WTC11 (cell line): Measurements from ENCODE around the gene ANKRD13D. TPM values are rescaled to one million over a fixed set of nuclear protein-coding genes. Genes with fewer than 3 reads are reported as not detected.

Experiments
- ATAC-seq: fragments of 200-7000 bp; cut with Tn5 transposase; 2 replicates; pipeline ENCODE4 v1.10.0; 2021; ENCODE audit warnings: mild to moderate bottlenecking, moderate library complexity
- CTCF ChIA-PET: fragments of 300-600 bp; sonication (Branson Sonifier 250); formaldehyde crosslinking; loops from one replicate; lab custom pipeline; 2021; ENCODE audit warnings: antibody characterized with exemption; lab: Charles Lee
- POLR2A ChIA-PET: fragments of 350-600 bp; sonication (Branson Sonifier 250); formaldehyde crosslinking; loops from one replicate; lab custom pipeline; 2021; ENCODE audit warnings: antibody characterized with exemption; lab: Charles Lee
- DNase-seq: peaks from one replicate; pipeline ENCODE4 v3.0.0; 2021; ENCODE audit warnings: low spot score
- H3K27ac Mint-ChIP-seq: 2 replicates; pipeline ENCODE4 v1.8.0; 2021; ENCODE audit warnings: mixed read lengths
- H3K27me3 Mint-ChIP-seq: 2 replicates; pipeline ENCODE4 v1.8.0; 2021; ENCODE audit warnings: low read depth, mild to moderate bottlenecking, moderate library complexity, mixed read lengths
- H3K36me3 Mint-ChIP-seq: 2 replicates; pipeline ENCODE4 v1.8.0; 2021; ENCODE audit warnings: mixed read lengths
- H3K4me1 Mint-ChIP-seq: 2 replicates; pipeline ENCODE4 v1.8.0; 2022; ENCODE audit warnings: mixed read lengths
- H3K4me3 Mint-ChIP-seq: 2 replicates; pipeline ENCODE4 v1.8.0; 2021; ENCODE audit warnings: mild to moderate bottlenecking, moderate library complexity, mixed read lengths
- H3K9me3 Mint-ChIP-seq: 2 replicates; pipeline ENCODE4 v1.8.0; 2021; ENCODE audit warnings: mixed read lengths
- ATF1 ChIP-seq: sonication (generic); formaldehyde crosslinking; IDR thresholded peaks from 2 replicates; pipeline ENCODE4 v1.8.1; 2023; ENCODE audit warnings: mild to moderate bottlenecking, moderate library complexity, missing genetic modification reagents
- E2F4 ChIP-seq: sonication (generic); formaldehyde crosslinking; IDR thresholded peaks from 2 replicates; pipeline ENCODE4 v1.8.1; 2022; ENCODE audit warnings: low read depth, mild to moderate bottlenecking, moderate library complexity, missing genetic modification reagents, borderline replicate concordance
- FOXJ3 ChIP-seq: sonication (generic); formaldehyde crosslinking; IDR thresholded peaks from 2 replicates; pipeline ENCODE4 v1.9.0; 2021; ENCODE audit warnings: missing genetic modification reagents, mild to moderate bottlenecking, borderline replicate concordance
- GTF2I ChIP-seq: fragments of 250-450 bp; sonication (Bioruptor Pico); conservative IDR thresholded peaks from 2 replicates; pipeline ENCODE4 v1.4.0; 2021; ENCODE audit warnings: mild to moderate bottlenecking
- KAT7 ChIP-seq: sonication (generic); formaldehyde crosslinking; IDR thresholded peaks from 2 replicates; pipeline ENCODE4 v1.8.1; 2023; ENCODE audit warnings: missing genetic modification reagents, mild to moderate bottlenecking, borderline replicate concordance
- NFE2L1 ChIP-seq: sonication (generic); formaldehyde crosslinking; IDR thresholded peaks from 2 replicates; pipeline ENCODE4 v1.8.1; 2023; ENCODE audit warnings: missing genetic modification reagents
- NFYB ChIP-seq: sonication (generic); formaldehyde crosslinking; conservative IDR thresholded peaks from 2 replicates; pipeline ENCODE4 v1.8.0; 2022; ENCODE audit warnings: low read depth, missing genetic modification reagents
- SMAD3 ChIP-seq: sonication (generic); formaldehyde crosslinking; IDR thresholded peaks from 2 replicates; pipeline ENCODE4 v1.8.0; 2022; ENCODE audit warnings: missing genetic modification reagents, mild to moderate bottlenecking, borderline replicate concordance
- SP1 ChIP-seq: sonication (generic); formaldehyde crosslinking; conservative IDR thresholded peaks from 2 replicates; pipeline ENCODE4 v1.8.1; 2022; ENCODE audit warnings: missing genetic modification reagents
- STAT6 ChIP-seq: sonication (generic); formaldehyde crosslinking; conservative IDR thresholded peaks from 2 replicates; pipeline ENCODE4 v1.8.1; 2023; ENCODE audit warnings: mild to moderate bottlenecking, low read depth, missing genetic modification reagents, moderate library complexity
- TEAD1 ChIP-seq: sonication (generic); formaldehyde crosslinking; IDR thresholded peaks from 2 replicates; pipeline ENCODE4 v1.8.0; 2022; ENCODE audit warnings: mild to moderate bottlenecking, missing genetic modification reagents
- ZBTB21 ChIP-seq: sonication (generic); formaldehyde crosslinking; IDR thresholded peaks from 2 replicates; pipeline ENCODE4 v1.8.1; 2023; ENCODE audit warnings: mild to moderate bottlenecking, missing genetic modification reagents, borderline replicate concordance
- ZNF219 ChIP-seq: sonication (generic); formaldehyde crosslinking; IDR thresholded peaks from 2 replicates; pipeline ENCODE4 v1.8.0; 2023; ENCODE audit warnings: missing genetic modification reagents, mild to moderate bottlenecking, borderline replicate concordance
- ZNF232 ChIP-seq: sonication (generic); formaldehyde crosslinking; IDR thresholded peaks from 2 replicates; pipeline ENCODE4 v1.8.0; 2022; ENCODE audit warnings: mild to moderate bottlenecking, missing genetic modification reagents
- ZNF396 ChIP-seq: fragments of 250-450 bp; sonication (Bioruptor Pico); IDR thresholded peaks from 2 replicates; pipeline ENCODE4 v1.8.0; 2021; ENCODE audit warnings: mild to moderate bottlenecking, moderate library complexity, borderline replicate concordance
- ZNF416 ChIP-seq: fragments of 250-450 bp; sonication (Bioruptor Pico); IDR thresholded peaks from 2 replicates; pipeline ENCODE4 v1.9.0; 2021; ENCODE audit warnings: mild to moderate bottlenecking, inconsistent platforms
- ZSCAN18 ChIP-seq: fragments of 250-450 bp; sonication (Bioruptor Pico); IDR thresholded peaks from 2 replicates; pipeline ENCODE4 v2.1.2; 2022; ENCODE audit warnings: mild to moderate bottlenecking, moderate library complexity
- total RNA-seq: library from RNA; stranded (reverse); gene quantifications from 3 replicates; pipeline ENCODE4 v1.2.3, GENCODE V29; 2021
- TF ChIP-seq, protein P1 (sequence below): sonication (generic); formaldehyde crosslinking; IDR thresholded peaks from 2 replicates; pipeline ENCODE4 v1.8.1; 2022; ENCODE audit warnings: low read depth, missing genetic modification reagents, borderline replicate concordance
- TF ChIP-seq, protein P2 (sequence below): fragments of 250-450 bp; sonication (Bioruptor Pico); IDR thresholded peaks from 2 replicates; pipeline ENCODE4 v1.8.0; 2021; ENCODE audit warnings: mild to moderate bottlenecking
- TF ChIP-seq, protein P3 (sequence below): sonication (generic); formaldehyde crosslinking; IDR thresholded peaks from 2 replicates; pipeline ENCODE4 v1.8.1; 2023; ENCODE audit warnings: mild to moderate bottlenecking, moderate library complexity, missing genetic modification reagents

The ANKRD13D gene
- total RNA-seq, 1 experiment from 2014 or later = 55.5 TPM

DNA sequence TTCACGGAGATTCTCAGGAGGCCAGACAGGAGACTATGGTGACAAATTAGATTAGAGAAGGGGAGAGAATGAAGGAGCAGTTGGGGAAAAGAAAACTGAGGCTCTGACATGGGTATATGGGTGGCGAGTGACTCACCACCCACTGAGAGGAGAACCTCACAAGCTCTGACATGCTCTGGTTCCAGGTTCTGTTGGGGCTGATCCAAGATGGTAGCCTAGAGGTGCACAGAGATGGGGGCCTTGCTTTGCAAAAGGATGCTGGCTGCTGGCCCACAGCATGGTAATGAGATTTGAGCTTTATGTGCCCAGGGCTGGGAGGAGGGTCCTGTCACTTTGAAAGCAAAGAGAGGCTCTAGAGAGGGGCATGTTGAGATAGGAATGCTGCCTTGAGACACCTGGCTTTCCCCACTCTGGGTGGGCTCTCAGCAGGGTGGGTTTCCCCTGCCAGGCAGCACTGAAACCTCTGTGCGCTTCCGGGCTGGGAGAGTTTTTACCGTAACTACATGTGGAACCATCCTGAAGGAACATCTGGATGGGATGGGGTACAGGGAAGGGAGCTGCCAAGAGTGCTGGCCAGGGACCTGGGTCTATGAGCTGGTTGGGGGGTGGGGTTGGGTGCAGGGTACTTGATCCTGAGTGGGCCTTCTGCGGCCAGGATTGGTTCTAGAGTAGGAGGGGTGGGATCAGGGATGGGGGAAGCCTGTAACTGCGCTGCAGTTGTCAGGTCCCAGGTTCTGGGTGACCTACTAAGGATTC is 24.0 kb upstream of the ANKRD13D start:
- TF ChIP-seq NFYB (CRISPR knock-in tag) = no peak
- TF ChIP-seq E2F4 (CRISPR knock-in tag) = no peak
- TF ChIP-seq, protein P1, sequence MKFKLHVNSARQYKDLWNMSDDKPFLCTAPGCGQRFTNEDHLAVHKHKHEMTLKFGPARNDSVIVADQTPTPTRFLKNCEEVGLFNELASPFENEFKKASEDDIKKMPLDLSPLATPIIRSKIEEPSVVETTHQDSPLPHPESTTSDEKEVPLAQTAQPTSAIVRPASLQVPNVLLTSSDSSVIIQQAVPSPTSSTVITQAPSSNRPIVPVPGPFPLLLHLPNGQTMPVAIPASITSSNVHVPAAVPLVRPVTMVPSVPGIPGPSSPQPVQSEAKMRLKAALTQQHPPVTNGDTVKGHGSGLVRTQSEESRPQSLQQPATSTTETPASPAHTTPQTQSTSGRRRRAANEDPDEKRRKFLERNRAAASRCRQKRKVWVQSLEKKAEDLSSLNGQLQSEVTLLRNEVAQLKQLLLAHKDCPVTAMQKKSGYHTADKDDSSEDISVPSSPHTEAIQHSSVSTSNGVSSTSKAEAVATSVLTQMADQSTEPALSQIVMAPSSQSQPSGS = no peak
- TF ChIP-seq NFE2L1 (CRISPR knock-in tag) = no peak
- no peak for TF ChIP-seq ZNF219 (CRISPR knock-in tag)
- TF ChIP-seq, protein P2, sequence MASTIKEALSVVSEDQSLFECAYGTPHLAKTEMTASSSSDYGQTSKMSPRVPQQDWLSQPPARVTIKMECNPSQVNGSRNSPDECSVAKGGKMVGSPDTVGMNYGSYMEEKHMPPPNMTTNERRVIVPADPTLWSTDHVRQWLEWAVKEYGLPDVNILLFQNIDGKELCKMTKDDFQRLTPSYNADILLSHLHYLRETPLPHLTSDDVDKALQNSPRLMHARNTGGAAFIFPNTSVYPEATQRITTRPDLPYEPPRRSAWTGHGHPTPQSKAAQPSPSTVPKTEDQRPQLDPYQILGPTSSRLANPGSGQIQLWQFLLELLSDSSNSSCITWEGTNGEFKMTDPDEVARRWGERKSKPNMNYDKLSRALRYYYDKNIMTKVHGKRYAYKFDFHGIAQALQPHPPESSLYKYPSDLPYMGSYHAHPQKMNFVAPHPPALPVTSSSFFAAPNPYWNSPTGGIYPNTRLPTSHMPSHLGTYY (CRISPR knock-in tag) = no peak
- TF ChIP-seq ATF1 = no peak
- TF ChIP-seq SP1 (CRISPR knock-in tag) = no peak
- TF ChIP-seq ZBTB21 (CRISPR knock-in tag) = no peak
- TF ChIP-seq SMAD3 = no peak
- no peak for TF ChIP-seq FOXJ3
- TF ChIP-seq ZNF396 = no peak
- TF ChIP-seq KAT7 (CRISPR knock-in tag) = no peak
- TF ChIP-seq, protein P3, sequence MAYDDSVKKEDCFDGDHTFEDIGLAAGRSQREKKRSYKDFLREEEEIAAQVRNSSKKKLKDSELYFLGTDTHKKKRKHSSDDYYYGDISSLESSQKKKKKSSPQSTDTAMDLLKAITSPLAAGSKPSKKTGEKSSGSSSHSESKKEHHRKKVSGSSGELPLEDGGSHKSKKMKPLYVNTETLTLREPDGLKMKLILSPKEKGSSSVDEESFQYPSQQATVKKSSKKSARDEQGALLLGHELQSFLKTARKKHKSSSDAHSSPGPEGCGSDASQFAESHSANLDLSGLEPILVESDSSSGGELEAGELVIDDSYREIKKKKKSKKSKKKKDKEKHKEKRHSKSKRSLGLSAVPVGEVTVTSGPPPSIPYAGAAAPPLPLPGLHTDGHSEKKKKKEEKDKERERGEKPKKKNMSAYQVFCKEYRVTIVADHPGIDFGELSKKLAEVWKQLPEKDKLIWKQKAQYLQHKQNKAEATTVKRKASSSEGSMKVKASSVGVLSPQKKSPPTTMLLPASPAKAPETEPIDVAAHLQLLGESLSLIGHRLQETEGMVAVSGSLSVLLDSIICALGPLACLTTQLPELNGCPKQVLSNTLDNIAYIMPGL = no peak
- TF ChIP-seq STAT6 (CRISPR knock-in tag) = no peak
- no peak for TF ChIP-seq TEAD1 (CRISPR knock-in tag)
- no peak for TF ChIP-seq GTF2I (CRISPR knock-in tag)
- no peak for TF ChIP-seq ZNF232 (CRISPR knock-in tag)
- TF ChIP-seq ZNF416 = no peak
- TF ChIP-seq ZSCAN18 (CRISPR knock-in tag) = no peak
- Mint-ChIP-seq H3K27me3 (peaks cover 30% of the 10 kb centered on the region), H3K27ac (no peak overlapping the region), H3K4me3 (peak overlapping the region; percentile 70), H3K4me1 (peaks cover 40% of the 10 kb centered on the region), H3K36me3 (no peaks in the 10 kb centered on the region), H3K9me3 (no peaks in the 10 kb centered on the region)
- CTCF ChIA-PET = interaction anchor here (1.0 to 4.6 kb wide), 3 partner anchors 12 to 52 kb away, joined by 3 to 122 read pairs (median 4); partner anchors contain the start of gene SSH3
- POLR2A ChIA-PET = no interaction called here
- ATAC-seq (no peak), DNase-seq (no peak)
